Myocyte (in vitro differentiated cells): Measurements from ENCODE around the gene RAB5B. TPM values are rescaled to one million over a fixed set of nuclear protein-coding genes. Genes with fewer than 3 reads are reported as not detected.

Experiments used
- DNase-seq: peaks from one replicate; pipeline ENCODE4 v3.0.0-alpha.2; 2012; ENCODE audit warnings: low read depth
- polyA plus RNA-seq: library from polyadenylated mRNA; unstranded; fragments of >200 nt; gene quantifications from one replicate; pipeline ENCODE4 v1.2.1, GENCODE V29; 2012; ENCODE audit warnings: missing spikeins
- total RNA-seq: library from RNA; depleted of rRNA; stranded (reverse); fragments of >200 nt; gene quantifications from 2 replicates; pipeline ENCODE4 v1.2.3, GENCODE V29; 2014

Gene RAB5B
- total RNA-seq = 74.9 and 76.4 TPM in 2 replicates
- polyA plus RNA-seq = 91.1 TPM

DNA sequence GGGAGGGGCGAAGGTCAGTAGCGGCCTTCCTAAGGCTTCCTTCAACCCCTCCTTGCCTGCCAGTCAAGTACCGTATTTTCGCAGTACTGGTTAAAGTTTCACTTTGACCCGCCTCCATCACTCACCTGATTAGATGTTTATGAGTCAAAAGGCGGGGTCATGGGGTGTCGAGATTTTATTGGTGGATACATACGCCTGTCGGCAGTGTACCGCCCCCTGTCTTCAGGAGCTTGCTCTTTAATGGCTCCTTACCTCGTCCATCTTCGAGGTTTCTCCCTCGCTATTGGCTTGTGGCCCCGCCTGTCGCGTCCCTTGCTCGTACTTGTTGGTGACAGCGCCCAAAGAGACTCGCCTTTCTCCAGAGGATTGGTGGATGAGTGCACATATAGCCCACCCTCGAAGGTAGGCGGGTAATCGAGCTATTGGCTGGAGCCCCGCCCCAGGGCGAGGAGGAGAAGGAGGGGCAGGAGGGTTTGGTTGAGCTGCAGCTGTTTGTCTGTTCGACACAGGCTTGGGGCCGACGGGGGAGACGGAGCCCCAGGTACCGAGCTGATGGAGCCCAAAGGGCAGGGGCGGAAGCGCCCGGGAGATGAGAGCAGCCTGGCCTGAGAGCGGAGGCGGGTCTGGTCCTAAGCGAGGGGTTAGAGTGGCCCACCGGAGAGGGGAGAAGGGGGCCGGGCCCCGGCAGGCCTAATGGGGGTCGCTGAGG lies at the start of gene RAB5B:
Gene RAB5B, plus strand, starts transcription at position 480 of the 709 bp plus-strand sequence. CDS start 12,883 bp downstream, outside the sequence.
- peak; percentile 100 for DNase-seq

DNA sequence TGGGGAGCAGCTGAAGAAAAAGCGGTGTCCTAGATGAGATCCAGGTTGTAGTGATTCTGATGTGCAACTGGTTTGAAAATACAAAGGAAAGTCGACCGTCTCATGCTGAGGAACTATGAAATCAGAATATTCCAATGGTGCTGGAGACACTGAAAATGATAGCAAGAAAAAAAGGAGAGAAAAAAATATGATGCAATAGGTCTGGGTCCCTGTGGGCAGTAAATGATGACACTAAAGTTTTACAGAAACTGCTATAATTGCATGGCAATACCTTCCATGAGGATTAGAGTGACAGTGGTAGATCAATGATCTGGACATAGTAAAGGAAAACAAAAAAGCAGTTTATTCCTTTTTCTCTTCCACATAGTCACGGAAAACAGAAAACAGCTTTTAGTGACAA lies 48.5 kb upstream of the RAB5B start:
- no peak for DNase-seq

DNA sequence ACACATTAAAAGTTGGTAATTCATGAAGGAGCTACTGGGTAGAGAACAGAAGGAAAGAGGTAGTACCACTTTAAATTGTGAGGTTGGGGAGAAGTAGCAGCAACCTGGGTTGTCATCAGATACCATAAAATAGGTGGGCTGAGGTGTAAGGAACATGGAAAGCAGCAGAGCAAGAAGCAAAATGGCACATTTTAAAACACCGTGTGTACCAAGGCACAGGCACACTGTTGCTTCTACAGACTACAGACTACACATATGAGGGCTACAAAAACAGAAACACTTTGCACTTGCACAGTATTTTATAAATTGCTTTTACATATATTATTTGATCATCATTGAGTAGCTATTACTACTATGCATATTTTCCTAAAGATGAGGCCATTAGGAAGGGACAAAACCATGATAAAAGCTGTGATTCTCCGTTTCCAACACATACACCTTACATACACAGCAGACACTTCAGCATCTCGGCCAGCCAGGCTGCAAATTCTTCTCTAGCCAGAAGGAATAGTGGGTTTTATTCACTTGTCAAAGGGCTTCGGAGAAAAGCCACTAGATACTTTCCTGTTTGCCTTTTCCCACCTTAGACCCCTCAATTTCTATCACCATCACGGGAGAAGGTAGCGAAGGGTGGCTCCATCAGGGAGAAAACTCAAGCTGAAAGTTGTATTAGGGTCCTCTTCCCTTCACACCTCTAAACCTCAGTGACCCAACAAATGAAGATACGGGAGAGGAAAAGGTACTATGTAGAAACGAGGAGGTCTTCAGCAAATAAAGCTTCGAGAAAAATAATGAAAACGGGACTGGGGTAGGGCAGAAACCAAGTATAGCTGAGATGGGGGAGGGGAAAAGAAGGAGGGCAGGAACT lies 47.8 kb upstream of the RAB5B start:
- DNase-seq = no peak

GRCh38 chr12:55926738-55927587 lies 46.9 kb upstream of the RAB5B start:
- peak; percentile 94 for DNase-seq

DNA sequence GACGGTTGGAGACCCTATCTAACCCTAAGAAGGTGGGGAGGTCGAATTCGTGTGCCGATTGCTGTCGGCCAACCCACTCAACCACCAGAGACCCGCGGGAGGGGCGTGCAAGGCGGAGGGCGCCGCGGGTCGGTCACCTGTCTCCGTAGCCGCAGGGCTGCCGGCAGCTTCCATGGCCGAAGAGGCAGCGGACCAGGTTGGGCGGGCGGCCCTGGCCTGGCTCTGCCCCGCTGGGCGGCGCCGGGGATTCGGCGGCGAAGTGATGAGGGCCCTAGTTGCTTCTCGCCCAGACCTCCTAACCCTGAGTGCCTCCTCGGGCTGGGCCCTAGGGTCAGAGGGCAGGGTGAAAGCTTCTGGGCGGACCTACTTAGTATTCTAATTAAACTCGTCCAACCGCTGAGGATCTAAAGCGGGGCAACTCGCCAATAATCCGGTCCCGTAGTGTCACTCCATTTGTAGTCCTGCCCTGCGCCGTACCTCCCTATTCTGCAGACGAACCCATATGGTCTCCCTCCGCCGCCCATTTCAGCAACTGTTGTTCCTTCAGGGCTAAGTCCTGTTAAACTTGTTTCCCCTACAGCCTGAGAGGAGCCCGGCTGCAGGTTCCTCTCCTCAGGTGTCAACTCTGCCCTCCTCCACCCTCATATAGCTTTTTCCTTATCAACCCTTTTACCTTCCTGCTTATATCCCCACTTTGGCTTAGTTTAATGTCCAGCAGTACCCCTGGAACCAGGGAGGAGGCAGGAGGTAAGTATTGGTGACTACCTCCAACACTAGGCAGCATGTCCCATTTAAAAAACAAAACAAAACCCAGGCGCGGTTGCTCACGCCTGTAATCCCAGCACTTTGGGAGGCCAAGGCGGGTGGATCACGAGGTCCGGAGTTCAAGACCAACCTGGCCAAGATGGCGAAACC lies 46.0 kb upstream of the RAB5B start, which contains the start of gene PYM1:
Gene PYM1, minus strand, starts transcription at position 307 of the 915 bp plus-strand sequence. Its CDS starts 133 bp downstream, at position 174.
- peak; percentile 81 for DNase-seq

- no peak for DNase-seq
Measured at GRCh38 chr12:55929306-55929791, 44.5 kb upstream of the RAB5B start.

GRCh38 chr12:55930771-55931316 lies 43.0 kb upstream of the RAB5B start, which contains the start of gene DGKA:
Gene DGKA (plus strand): TSS chr12:55931162. CDS start chr12:55936504, 5,342 bp downstream.
- peak; percentile 47 for DNase-seq

- DNase-seq = no peak
Measured at GRCh38 chr12:55931317-55931779, 42.5 kb upstream of the RAB5B start.

DNA sequence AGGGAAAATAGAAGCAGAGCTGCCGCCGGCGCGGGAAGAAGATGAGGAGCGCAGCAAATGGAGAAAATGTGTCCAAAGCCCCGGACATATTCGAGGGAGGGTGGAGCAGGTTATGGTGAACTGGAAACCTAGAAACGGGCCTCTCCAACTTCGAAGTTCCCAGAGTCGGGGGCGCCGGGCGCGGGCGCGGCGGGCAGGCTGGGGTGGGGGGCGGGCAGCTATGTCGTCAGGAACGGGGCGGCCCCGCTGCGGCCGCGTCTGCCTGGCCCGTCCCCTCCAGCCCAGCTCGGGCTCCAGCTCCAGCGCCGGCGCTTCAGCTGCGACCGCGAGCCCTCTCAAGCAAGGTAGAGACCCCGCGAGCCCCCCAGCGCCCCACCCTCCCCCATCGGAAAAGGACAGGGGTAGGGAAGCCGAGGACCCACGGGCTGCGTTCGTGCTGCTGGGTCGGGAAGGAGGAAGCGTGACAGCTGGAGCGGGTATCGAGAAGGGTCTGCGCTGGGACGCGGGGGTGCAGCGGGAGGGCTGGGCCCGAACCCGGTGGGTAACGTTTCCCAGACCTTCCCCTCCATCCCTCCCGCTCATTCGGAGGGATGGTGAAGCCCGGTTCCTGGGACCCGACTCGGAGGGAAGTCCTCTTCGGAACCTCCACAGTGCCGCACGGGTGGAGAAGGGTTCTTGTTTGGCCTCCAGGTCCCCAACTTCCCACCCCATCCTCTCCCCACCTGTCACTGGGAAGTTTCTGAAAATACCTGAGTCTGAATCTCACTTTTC lies 41.9 kb upstream of the RAB5B start:
- peak; percentile 42 for DNase-seq

DNA sequence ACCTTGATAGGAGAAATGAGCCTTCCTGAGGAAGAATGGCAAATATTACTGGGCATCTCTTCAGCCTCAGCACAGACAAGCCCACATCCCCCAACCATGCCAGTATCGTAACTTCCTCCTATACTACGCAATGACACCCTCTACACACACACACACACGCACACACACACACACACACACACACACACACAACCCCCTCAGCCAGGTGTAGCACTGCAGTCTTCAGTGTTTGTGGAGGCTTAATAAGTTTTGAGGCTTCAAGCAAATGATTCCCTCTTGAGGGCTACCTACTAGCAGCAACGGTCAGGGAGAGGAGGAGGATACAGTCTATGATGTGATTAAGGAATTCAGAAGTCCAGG lies 41.3 kb upstream of the RAB5B start:
- DNase-seq = peak; percentile 4

- DNase-seq = peak; percentile 42
Measured at GRCh38 chr12:55933169-55933798, 40.6 kb upstream of the RAB5B start.

- no peak for DNase-seq
Measured at GRCh38 chr12:55933799-55934742, 39.8 kb upstream of the RAB5B start.

- DNase-seq = no peak
Measured at GRCh38 chr12:55934773-55935172, 39.1 kb upstream of the RAB5B start.

GRCh38 chr12:55935738-55936151 lies 38.1 kb upstream of the RAB5B start:
- no peak for DNase-seq

GRCh38 chr12:55937981-55938380 lies 35.9 kb upstream of the RAB5B start:
- DNase-seq = no peak

GRCh38 chr12:55938826-55939501 lies 34.9 kb upstream of the RAB5B start:
- DNase-seq = no peak
